Stimulated activated CD4-positive, alpha-beta T cell treated with anti-CD3 and anti-CD28 coated beads, Interleukin-2, amount 100 ng/mL, for 48 hours (primary cell): ENCODE measurements around the gene SERPINB5.
"Not testable (repeated sequence)": the region's sequence is repeated elsewhere in the genome, so short reads cannot be mapped to it uniquely, and the experiment has no call there.

Experiments used
- DNase-seq, 2 donors: peaks; one replicate each; pipeline ENCODE4 v3.0.0-alpha.2; 2020

Gene SERPINB5, protein sequence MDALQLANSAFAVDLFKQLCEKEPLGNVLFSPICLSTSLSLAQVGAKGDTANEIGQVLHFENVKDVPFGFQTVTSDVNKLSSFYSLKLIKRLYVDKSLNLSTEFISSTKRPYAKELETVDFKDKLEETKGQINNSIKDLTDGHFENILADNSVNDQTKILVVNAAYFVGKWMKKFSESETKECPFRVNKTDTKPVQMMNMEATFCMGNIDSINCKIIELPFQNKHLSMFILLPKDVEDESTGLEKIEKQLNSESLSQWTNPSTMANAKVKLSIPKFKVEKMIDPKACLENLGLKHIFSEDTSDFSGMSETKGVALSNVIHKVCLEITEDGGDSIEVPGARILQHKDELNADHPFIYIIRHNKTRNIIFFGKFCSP

DNA sequence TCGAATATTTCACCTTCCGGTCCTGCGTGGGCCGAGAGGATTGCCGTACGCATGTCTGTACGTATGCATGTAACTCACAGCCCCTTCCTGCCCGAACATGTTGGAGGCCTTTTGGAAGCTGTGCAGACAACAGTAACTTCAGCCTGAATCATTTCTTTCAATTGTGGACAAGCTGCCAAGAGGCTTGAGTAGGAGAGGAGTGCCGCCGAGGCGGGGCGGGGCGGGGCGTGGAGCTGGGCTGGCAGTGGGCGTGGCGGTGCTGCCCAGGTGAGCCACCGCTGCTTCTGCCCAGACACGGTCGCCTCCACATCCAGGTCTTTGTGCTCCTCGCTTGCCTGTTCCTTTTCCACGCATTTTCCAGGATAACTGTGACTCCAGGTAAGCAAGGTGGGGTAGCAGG is at the start of gene SERPINB5:
Gene SERPINB5 (plus strand): TSS at position 291 of the 400 bp plus-strand sequence. CDS start 7,471 bp downstream, outside the sequence.
- no peak for DNase-seq

DNA sequence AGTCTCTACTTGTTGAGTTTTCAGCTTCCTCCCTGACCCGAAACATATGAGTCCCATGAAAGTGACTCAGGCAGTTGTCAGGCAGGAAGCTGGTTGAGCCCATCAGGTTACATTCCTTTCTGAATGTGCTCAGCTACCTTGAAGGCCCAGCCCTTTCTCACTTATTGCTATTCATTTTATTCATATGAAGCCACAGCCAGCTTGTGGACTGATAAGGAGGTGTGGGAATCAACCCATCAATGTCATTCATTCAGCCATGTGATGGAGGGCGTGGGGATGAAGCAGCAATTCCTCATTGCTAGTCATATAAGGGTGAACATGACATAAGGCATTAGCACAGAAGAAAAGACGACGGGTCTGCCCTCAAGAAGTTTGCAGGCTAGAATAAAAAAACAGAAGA is 49.2 kb upstream of the SERPINB5 start:
- peak in 1 of 2 donors; percentile 8 for DNase-seq

DNA sequence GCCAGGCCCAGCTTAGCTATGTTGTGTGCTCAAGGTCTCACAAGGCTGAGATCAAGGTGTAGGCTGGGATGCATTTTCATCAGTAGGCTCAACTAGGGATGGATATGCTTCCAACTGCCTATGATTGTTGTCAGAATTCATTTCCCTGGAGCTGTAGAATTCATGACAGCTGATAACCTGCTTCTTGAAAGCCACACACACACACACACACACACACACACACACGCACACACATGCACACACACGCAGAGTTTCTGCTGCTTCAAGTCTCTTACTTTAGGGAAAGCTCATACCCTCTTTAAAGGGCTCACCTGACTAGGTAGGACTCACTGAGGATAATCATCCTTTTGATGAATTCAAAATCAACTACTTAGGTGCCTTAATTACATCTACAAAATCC is 46.2 kb upstream of the SERPINB5 start:
- no peak for DNase-seq

DNA sequence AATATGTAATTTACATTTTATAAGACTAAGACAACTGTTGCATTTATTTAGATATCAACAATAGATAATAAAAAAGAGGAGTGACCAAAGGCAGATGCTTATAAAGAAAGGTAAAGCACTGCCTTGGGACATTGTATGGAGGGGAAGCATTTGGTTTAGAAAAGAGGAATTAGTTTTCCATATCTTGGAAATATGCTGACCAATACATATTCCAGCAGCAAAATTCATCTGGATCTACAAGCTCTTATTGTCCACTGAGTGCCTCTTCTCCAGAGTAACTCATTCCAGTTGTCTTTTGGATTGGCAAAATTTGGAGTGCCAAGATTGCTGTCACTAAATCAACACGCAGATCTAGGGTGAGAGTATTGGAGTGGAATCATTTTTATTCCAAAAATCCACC is 45.6 kb upstream of the SERPINB5 start:
- DNase-seq = no peak

DNA sequence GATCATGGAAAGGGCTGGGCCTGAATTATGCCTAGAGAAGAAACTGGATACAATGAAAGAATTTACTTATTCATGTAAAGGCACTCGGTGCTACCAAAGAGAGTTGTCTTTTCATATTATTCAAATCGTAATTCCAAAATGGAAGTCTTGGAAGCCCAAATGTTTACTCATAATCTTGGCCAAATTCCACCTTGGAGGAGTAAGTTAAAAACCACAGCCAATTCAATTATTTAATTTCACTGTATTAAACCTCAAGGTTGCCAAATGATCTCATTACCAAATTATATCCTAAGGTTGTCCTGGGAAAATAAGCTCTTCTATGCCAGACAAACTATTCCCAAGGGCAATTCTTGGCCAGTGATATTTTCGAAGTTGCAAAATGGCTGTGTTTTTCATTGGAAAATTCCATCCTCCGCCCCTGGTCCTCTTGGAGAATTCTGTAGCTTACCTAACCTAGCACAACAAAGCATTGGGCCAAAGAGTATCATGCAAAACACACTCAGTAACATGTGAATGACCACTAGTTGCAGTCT is 43.4 kb upstream of the SERPINB5 start:
- no peak for DNase-seq

DNA sequence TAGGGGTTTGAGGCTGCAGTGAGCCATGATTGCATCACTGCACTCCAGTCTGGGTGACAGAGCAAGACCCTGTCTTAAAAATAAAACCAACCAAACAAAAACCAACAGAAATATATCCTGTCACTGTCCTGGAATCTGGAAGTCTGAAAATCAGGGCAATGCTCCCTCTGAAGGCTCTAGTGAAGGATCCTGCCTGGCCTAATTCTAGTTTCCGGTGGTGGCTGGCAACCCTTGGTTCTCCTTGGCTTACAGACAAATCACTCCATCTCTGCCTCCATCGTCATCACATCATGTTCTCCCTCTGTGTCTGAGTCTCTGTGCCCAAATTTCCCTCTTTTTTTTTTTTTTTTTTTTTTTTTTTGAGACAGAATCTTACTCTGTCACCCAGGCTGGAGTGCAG is 38.6 kb upstream of the SERPINB5 start:
- DNase-seq = no peak

DNA sequence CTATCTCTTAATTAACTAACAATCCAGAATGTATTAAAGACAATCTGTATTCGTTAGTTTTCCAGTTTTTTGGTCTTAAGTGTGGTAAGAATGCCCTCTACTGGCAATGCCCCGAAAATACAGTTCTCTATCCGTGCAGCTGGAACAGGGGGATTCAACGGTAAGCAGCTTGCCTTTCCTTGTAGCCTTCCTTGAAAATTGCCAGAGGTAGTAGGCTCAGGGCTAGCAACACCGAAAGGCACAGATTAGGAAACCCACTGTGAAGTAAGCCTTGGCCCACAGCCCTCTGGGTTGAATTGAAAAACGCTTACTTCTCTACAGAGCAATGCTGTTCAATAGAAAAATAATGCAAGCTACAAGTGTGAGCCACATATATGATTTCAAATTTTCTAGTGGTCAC is 37.4 kb upstream of the SERPINB5 start:
- DNase-seq = peak; percentile 32 to 39

DNA sequence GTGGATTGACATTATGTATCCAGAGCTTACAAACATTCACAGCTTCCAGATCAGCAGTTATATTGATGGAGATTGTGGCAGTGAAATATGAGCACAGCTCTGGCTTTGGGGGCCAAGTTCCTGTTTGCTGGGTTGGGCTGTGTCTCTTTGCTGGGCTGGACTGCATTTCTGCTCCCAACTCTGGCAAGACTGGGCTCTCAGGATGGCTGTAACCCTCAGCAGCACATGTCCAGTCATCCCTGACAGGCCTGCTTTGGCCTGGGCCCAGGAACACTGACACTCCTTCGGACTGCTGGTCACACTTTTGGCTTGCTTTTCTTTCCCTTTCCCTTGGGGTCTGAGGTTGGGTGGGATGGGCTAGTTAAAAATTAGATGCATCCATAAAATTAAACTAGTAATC is 36.5 kb upstream of the SERPINB5 start:
- no peak for DNase-seq

DNA sequence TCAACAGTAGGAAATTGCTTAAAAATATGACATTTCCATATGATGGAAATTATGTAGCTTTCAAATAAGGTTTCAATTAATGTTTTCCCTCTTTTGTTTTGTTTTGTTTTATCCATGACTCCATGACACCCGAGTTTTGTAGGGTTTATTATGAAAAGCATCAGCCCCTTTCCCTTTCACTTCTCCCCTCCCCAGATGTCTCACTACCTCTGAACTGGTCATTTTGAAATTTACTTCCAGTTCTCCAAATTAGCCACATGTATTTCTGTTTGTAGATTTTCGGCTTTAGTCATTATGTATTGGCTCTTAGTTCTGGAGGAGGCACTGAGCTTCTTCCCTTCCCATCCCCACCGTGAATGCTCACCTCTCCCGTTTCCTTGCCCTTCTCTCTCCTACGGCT is 35.9 kb upstream of the SERPINB5 start:
- DNase-seq = no peak

DNA sequence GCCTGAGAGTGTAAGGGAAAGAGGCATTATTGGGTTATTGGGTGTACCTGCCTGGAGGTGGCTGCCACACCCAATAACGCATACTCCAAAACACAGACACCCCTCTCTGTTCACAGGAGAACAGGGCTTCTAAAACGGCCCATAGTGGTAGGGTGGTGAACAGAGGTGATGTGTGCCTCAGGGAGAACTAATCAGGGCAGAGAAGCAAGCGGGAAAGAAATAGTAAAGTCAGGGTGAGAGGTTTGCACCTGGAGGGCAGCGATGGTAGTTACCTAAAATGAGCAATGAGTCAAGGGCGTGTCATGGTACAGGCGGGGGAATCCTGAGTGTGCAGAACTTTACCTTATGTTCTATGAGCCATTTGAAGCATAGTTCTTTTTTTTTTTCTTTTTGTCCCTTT is 32.9 kb upstream of the SERPINB5 start:
- no peak for DNase-seq

DNA sequence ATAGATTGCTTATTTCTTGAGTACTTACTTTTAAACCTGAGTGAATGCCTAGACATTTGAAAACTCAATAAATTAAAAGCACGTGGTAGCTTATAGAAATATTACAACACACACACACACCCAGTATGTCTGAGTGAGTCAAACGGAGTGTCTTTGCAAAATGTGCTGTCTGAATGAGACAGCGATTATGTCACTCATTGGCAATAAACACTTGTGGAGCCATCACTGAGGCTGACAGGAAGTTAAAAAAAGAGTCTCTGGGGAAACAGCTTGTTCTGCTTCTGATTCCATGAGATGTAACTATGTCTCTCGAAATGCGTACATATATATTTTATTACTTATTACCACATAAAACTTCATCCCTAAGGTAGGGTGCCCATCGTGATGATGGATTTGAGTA is 32.2 kb upstream of the SERPINB5 start:
- no peak for DNase-seq

DNA sequence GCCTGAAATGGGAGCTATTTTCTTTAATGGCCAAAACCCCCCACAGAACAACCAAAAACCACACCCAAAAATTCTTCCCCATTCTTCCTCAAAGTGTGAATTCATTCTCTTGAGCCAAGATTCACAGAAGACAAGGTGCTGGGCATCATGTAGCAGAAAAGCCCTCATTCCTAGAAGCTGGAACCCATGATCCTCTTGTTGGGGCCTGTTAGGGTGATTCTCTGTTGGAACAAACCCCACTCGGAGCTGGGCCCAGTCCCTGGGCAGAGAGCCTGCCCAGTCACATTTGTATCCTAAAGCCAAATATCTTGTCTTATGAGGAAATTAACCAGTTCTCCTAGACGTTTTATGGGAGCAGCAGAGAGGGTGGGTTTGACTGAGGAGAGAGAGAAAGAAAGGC is 31.7 kb upstream of the SERPINB5 start:
- no peak for DNase-seq

DNA sequence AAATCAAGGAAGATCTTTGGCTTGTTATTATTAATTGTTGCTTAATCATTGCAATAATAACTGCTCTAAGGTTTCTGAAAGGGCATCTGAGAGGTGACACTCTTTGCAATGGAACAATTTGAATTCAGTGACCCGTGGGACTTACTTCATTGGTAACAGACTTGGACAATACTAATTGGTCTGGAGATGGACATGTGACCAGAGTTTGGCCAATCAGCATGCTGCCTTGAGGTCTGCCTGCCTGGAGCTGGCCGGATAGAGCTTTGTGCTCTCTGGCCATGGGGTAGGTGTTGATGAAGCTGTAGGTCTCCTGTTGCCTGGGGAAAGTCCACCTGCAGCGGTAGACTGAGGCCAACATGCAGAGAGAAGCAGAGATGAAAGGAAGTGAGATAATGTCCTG is 30.5 kb upstream of the SERPINB5 start:
- DNase-seq = no peak

DNA sequence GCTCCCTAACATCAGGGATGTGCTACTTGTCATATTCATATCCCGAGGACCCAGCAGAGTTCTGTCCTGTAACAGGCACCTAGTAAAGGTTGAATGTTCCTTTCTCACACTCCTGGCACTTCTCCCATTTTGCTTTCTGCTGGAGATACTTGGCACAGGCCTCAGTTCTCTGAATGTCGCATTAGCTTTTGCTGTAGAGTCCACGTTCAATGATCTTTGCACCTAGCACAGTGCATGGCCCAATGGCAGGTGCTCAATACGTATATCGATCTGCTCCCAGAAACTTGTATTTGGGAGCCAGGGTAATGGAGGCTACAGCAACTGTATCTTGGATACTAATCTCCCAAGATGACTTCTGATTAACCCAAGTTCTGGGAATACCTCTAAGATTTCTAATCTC is 29.7 kb upstream of the SERPINB5 start:
- DNase-seq = no peak

DNA sequence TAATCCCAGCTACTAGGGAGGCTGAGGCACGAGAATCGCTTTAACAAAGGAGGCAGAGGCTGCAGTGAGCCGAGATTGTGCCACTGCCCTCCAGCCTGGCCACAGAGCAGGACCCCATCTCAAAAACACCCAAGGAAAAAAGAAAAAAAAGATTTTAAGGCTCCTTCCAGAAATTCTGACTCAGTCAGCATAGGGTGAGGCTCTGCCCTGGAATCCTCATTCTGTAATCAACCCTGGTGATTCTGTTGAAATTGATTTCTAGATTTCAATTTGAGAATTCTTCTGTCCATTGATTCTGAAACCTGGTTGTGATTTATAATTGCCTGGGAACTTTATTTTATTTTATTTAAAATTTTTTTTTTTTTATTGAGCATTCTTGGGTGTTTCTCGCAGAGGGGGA is 27.3 kb upstream of the SERPINB5 start:
- DNase-seq = no peak

DNA sequence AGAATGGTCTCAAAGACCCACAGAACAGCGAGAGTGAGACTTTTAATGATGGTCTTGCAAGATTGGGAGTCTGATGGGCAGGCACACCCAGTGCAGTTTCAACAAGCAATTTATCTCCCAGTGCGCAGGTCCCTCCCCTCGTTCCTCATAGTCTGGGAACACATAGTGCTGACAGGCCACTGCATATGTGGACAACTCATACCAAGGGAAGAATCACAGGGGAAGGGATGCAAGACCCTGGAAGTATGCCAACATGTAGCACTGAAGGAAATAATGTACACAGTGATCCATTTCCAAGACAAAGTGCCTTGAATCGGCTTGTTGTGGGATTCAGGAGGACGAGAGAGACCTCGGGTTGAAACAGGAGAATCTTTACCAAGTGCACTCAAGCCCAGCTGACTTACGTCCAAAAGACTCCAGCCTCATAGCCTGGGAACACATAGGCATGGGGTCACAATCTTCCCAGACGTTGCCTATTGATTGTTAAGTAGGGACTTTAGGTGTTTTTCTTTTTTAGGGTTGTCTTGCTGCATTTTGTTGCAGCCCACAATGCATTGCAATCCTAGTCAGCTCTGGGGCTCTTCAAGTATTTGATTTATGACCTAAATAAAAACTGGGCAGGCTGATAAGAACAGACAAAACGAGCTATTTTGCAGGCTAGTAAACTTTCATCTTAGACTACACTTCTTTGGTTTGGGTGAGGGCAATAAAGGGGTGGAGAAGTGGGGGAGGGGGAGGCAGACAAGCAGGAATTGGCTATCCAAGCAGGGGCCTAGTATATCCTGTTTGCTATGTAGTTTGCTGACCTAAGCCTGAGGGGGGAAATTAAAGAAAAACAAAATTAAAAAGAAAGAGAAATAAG is 24.7 kb upstream of the SERPINB5 start:
- no peak for DNase-seq

DNA sequence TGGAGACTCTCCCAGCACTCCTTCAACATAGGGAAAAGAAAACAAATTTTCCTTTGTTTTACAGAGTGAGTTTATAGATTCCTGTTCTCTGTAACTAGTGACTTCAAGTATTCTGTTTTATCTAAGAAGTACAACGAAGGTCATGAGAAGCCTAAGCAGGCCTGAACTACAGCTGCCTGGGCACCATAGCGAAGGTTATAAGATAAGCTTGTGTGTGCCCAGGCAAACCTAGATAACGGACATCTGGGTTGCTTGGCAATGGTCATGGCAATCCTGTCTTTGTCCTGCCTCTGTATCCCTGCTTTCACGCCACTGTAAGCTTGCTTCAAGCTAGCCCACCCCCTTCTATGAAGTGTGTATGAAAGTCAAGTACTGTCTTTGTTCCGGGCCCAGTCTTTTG is 24.0 kb upstream of the SERPINB5 start:
- DNase-seq = not testable (repeated sequence)

DNA sequence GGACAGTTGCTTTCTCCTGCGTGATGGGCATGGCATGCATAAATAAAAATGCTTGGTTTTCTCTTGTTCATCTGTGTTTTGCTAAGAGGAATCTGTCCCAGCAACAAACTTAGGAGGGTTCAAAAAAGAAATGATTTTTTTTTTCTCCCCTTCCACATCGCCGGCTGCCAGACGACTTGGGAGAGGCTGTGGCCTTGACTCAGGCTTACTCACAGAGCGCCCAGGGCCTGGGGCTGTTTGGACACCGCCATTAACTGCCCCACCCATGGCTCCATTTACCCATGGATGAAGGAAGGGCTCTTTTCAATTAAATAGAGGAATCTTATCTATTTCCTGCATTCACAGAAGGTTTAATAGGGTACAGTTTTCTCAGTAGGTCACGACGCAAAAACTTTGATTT is 22.3 kb upstream of the SERPINB5 start:
- DNase-seq = no peak

DNA sequence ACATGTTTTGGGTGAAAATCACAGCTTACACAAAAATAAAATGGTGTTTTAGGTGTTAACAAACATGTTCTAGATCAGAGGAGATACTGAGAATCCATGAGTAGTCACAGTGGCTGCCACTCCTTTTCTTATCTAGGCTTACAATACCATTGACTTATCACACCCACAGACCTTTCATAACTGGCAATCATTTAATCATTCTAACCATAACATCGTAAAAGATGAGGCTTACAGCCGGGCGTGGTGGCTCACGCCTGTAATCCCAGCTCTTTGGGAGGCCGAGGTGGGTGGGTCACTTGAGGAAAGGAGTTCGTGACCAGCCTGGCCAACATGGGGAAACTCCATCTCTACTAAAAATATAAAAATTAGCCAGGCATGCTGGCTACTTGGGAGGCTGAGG is 18.8 kb upstream of the SERPINB5 start:
- no peak for DNase-seq

DNA sequence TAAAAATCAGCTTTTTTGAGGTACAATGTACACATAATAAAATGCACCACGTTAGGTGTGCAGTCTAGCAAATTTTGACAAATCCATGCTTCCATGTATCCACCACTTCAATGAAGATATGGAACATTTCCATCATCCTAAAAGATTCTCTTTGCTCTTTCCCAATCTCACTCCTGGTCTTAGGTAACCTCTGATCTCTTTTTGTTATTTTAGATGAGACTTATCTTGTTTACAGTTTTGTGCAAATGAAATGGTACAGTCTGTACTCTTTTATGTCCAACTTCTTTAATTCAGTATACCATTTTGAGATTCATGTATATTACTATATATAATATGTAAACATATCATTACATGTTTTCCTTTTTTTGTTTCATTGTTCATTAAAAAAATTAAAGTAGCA is 16.3 kb upstream of the SERPINB5 start:
- no peak for DNase-seq

DNA sequence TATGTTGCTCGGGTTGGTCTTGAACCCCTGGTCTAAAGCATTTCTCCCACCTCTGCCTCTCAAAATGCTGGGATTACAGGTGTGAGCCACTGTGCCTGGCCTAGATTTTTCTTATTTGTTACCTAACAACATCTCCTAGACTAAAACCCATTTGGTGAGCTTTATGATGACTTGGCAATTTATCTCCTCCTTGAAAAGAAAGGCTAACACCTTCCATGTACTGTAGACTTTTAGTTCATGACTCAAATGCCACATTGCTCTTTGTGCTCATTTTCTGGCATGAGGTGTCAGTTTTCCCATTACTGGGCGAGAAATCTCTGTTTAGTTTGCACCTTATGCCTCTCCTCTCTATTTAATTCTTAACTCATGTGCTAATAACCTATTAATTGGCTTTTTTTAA is 12.3 kb upstream of the SERPINB5 start:
- DNase-seq = no peak

DNA sequence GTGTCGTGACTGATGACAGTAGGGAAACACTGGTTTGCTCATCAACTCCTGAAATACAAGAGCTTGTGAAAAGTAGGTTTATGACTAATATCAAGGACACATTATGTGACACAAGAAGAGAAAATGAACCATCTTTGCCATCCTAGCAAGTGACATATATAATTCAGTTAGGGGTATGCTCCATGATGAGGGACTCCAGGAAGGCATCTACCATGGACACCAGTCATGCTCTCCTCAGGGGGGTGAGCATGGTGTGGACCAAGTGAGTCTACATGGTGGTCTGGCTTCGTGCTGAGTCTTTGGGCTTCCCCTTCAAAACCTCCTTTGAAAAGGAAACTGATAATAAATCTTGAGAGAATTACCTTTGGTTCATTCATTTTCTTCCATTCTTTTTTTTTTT is 11.7 kb upstream of the SERPINB5 start:
- DNase-seq = no peak

DNA sequence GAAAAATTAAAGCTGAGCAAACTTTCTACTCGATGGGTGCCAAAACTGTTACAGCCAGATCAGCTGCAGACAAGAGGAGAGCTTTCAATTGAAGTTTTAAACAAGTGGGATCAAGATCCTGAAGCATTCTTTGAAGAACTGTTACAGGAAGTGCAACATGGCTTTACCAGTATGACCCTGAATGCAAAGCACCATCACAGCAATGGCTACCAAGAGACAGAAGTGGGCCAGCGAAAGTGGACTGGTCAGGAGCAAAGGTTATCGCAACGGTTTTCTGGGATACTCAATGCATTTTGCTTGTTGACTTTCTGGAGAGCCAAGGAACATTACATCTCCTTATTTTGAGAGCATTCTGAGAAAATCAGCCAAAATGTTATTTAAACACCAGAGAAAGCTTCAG is 9.1 kb upstream of the SERPINB5 start:
- no peak for DNase-seq

DNA sequence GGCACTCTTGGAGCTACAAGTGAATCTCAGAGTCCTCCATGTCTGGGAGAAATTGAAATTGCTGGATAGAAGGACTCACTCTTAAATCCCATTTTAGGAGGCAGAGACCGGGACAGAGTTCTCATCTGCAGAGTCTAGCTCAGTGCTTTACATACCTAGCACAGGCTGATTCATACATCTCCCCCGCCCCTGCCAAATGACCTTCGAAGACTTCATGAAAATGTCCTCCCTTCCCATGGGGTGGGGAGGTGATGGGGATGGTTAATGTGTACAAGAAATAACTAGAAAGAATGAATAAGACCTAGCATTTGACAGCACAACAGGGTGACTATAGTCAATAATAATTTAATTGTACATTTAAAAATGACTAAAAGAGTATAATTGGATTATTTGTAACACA is 8.2 kb upstream of the SERPINB5 start:
- no peak for DNase-seq
